Measurements from ENCODE around the gene ONECUT3. TPM values are rescaled to one million over a fixed set of nuclear protein-coding genes. Genes with fewer than 3 reads are reported as not detected.

Gene ONECUT3
- total RNA-seq, 3 donors from 2014 or later, result not detected

GRCh38 chr19:1824252-1824622, 70.9 kb downstream of the ONECUT3 start:
- Mint-ChIP-seq H3K27me3 (ENCODE audit: low read depth) (no peaks in the 10 kb centered on the region), H3K4me1 (ENCODE audit: low read depth) (peaks cover 4% of the 10 kb centered on the region), H3K36me3 (ENCODE audit: insufficient read depth) (peaks cover 16% of the 10 kb centered on the region), H3K4me3 (no peak overlapping the region), H3K9me3 (no peaks in the 10 kb centered on the region)
- no peak for DNase-seq
- ATAC-seq, result no peak

- H3K27me3 Mint-ChIP-seq (ENCODE audit: low read depth), result no peaks in the 10 kb centered on the region
- peaks cover 4% of the 10 kb centered on the region for H3K4me1 Mint-ChIP-seq (ENCODE audit: low read depth)
- DNase-seq (peak; percentile 78), ATAC-seq (peak; percentile 86 to 90)
- H3K9me3 Mint-ChIP-seq, result no peaks in the 10 kb centered on the region
- H3K4me3 Mint-ChIP-seq, result no peak overlapping the region
- peaks cover 13% of the 10 kb centered on the region for H3K36me3 Mint-ChIP-seq (ENCODE audit: insufficient read depth)
Measured at GRCh38 chr19:1825909-1826556, 72.7 kb downstream of the ONECUT3 start.

GRCh38 chr19:1826557-1827521, 73.5 kb downstream of the ONECUT3 start:
- Mint-ChIP-seq H3K9me3 (no peaks in the 10 kb centered on the region), H3K4me3 (no peak overlapping the region), H3K36me3 (ENCODE audit: insufficient read depth) (peaks cover 13% of the 10 kb centered on the region), H3K27me3 (ENCODE audit: low read depth) (no peaks in the 10 kb centered on the region), H3K4me1 (ENCODE audit: low read depth) (peaks cover 4% of the 10 kb centered on the region)
- DNase-seq (no peak), ATAC-seq (no peak)

- H3K27me3 Mint-ChIP-seq (ENCODE audit: low read depth), result no peaks in the 10 kb centered on the region
- H3K9me3 Mint-ChIP-seq, result no peaks in the 10 kb centered on the region
- no peak for DNase-seq
- peaks cover 4% of the 10 kb centered on the region for H3K4me1 Mint-ChIP-seq (ENCODE audit: low read depth)
- H3K36me3 Mint-ChIP-seq (ENCODE audit: insufficient read depth), result peaks cover 9% of the 10 kb centered on the region
- no peak for ATAC-seq
- H3K4me3 Mint-ChIP-seq, result no peak overlapping the region
Measured at GRCh38 chr19:1827566-1828278, 74.4 kb downstream of the ONECUT3 start.

- Mint-ChIP-seq H3K4me1 (ENCODE audit: low read depth) (peaks cover 4% of the 10 kb centered on the region), H3K4me3 (no peak overlapping the region), H3K27me3 (ENCODE audit: low read depth) (no peaks in the 10 kb centered on the region), H3K36me3 (ENCODE audit: insufficient read depth) (peaks cover 9% of the 10 kb centered on the region), H3K9me3 (no peaks in the 10 kb centered on the region)
- ATAC-seq (no peak), DNase-seq (no peak)
Measured at GRCh38 chr19:1828279-1829238, 75.3 kb downstream of the ONECUT3 start.

GRCh38 chr19:1829958-1830357, 76.7 kb downstream of the ONECUT3 start:
- H3K27me3 Mint-ChIP-seq (ENCODE audit: low read depth), result no peaks in the 10 kb centered on the region
- H3K9me3 Mint-ChIP-seq, result no peaks in the 10 kb centered on the region
- peaks cover 6% of the 10 kb centered on the region for H3K36me3 Mint-ChIP-seq (ENCODE audit: insufficient read depth)
- ATAC-seq (no peak), DNase-seq (no peak)
- no peak overlapping the region for H3K4me3 Mint-ChIP-seq
- H3K4me1 Mint-ChIP-seq (ENCODE audit: low read depth), result peaks cover 4% of the 10 kb centered on the region

GRCh38 chr19:1830568-1830967, 77.3 kb downstream of the ONECUT3 start:
- no peak for DNase-seq
- no peak overlapping the region for H3K4me3 Mint-ChIP-seq

More at GRCh38 chr19:1830568-1830967, 77.3 kb downstream of the ONECUT3 start:
- peaks cover 4% of the 10 kb centered on the region for H3K4me1 Mint-ChIP-seq (ENCODE audit: low read depth)
- H3K27me3 Mint-ChIP-seq (ENCODE audit: low read depth), result no peaks in the 10 kb centered on the region
- no peak for ATAC-seq
- H3K9me3 Mint-ChIP-seq, result no peaks in the 10 kb centered on the region
- peaks cover 6% of the 10 kb centered on the region for H3K36me3 Mint-ChIP-seq (ENCODE audit: insufficient read depth)

Other genes with a start within 250 kb of the ONECUT3 start
- 1 to 10 TPM; 5.8 to 9.7 (median 6.8) TPM for gene ADAMTSL5, start 240.5 kb upstream of the ONECUT3 start, total RNA-seq
- gene PLK5, start 229.4 kb upstream of the ONECUT3 start, total RNA-seq, result not detected
- 10 to 100 TPM; 12.5 to 17.0 (median 12.6) TPM for gene MEX3D, start 185.2 kb upstream of the ONECUT3 start, total RNA-seq
- gene MBD3, start 160.6 kb upstream of the ONECUT3 start, total RNA-seq, result 100 to 1,000 TPM; 153 to 180 (median 163) TPM
- 100 to 1,000 TPM; 226 to 252 (median 250) TPM for gene UQCR11, start 148.0 kb upstream of the ONECUT3 start, total RNA-seq
- gene TCF3, start 100.9 kb upstream of the ONECUT3 start, total RNA-seq, result 100 to 1,000 TPM; 144 to 184 (median 153) TPM
- gene ATP8B3, start 58.8 kb downstream of the ONECUT3 start, total RNA-seq, result under 1 TPM; 0.37 to 0.66 (median 0.43) TPM
- 10 to 100 TPM; 91.5 to 95.0 (median 94.4) TPM for gene REXO1, start 95.0 kb downstream of the ONECUT3 start, total RNA-seq
- gene KLF16, start 110.1 kb downstream of the ONECUT3 start, total RNA-seq, result 10 to 100 TPM; 64.0 to 71.0 (median 69.1) TPM
- gene ABHD17A, start 132.0 kb downstream of the ONECUT3 start, total RNA-seq, result 100 to 1,000 TPM; 109 to 135 (median 117) TPM
- gene ADAT3, start 151.9 kb downstream of the ONECUT3 start, total RNA-seq, result 1 to 10 TPM; 7.3 to 7.8 (median 7.7) TPM
- 10 to 100 TPM; 37.2 to 40.3 (median 39.4) TPM for gene SCAMP4, start 151.9 kb downstream of the ONECUT3 start, total RNA-seq
- gene CSNK1G2, start 187.7 kb downstream of the ONECUT3 start, total RNA-seq, result 10 to 100 TPM; 52.7 to 60.6 (median 59.0) TPM

Measured in activated T-cell treated with anti-CD3 and anti-CD28 coated beads, Interleukin-2, amount 50 U/mL, for 4 hours (primary cell).